ENCODE measurements around the gene S100A14.
A peak's percentile ranks its signal among the peaks of the same experiment; 100 is the strongest.
"Not testable (repeated sequence)": the region's sequence is repeated elsewhere in the genome, so short reads cannot be mapped to it uniquely, and the experiment has no call there.

Gene S100A14

DNA sequence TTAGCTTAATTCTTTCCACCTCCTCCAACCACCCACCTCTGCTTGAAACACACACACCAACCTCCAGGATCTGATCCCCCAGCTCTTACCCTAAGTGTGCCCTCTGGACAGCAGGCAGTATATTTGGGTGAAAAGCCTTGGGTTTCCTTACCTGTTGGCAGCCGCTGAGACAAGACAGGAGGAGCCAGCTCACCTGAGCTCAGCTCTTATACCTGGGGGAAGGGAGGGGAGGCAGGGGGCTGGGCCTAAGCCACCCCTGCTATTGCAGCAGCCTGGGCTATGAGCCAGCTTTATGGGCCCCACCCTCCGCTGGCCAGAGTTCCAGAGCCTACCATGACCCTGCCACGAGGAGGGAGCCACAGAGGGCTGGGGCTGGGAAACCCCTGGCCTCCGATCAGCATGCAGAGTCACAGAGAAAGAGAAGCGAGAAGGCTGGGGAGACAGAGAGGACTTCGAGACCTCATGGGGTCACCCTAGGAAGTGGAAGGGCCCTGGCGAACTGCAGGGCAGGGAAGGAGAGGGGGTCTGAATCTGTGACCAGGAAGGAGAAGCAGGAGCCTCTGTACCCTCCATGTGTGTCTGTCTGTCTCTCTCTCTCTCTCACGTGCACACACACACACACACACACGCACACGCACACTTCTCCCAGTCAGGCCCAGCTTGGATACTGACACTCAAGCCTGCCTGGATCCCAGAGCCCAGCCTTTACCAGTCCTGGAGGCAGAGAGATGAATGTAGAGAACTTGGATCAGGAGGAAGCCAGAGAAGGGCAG is at the start of gene S100A14:
TSS of gene S100A14 (minus strand) at position 182 of the 773 bp plus-strand sequence. CDS start 467 bp downstream, outside the sequence.
- DNase-seq (ENCODE audit: low read depth): no peak

GRCh38 chr1:153663211-153663610 is 47.1 kb upstream of the S100A14 start:
- DNase-seq (ENCODE audit: low read depth): no peak

DNA sequence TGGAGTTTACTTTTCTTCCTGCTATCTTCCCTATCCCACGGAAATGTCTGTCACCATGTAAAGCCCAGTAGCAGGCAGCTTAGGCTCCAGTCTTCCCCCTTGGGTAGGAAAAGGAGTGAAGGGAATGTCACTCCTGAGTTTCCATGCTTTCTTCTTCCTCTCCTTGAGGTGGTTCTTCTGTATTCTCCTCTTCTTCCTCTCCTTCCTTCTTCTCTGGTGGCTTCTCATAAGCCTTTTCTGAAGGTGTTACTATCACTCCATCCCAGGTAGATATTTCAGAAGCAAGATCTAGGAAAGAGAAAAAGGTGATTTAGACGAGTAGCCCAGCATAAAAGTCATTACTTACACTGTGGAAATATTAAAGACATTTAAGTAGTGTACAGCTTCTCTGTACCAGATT is 46.1 kb upstream of the S100A14 start:
- no peak for DNase-seq (ENCODE audit: low read depth)

GRCh38 chr1:153661111-153661708 is 45.1 kb upstream of the S100A14 start:
- DNase-seq (ENCODE audit: low read depth): no peak

GRCh38 chr1:153659656-153660055 is 43.5 kb upstream of the S100A14 start:
- DNase-seq (ENCODE audit: low read depth): no peak

- DNase-seq (ENCODE audit: low read depth): no peak
These were observed 43.0 kb upstream of the S100A14 start for GRCh38 chr1:153659175-153659534.

GRCh38 chr1:153658400-153659174 is 42.5 kb upstream of the S100A14 start, which contains the start of gene SNAPIN:
SNAPIN (plus strand) TSS chr1:153658703; CDS start chr1:153658744, 41 bp downstream.
- peak; percentile 61 for DNase-seq (ENCODE audit: low read depth)

DNA sequence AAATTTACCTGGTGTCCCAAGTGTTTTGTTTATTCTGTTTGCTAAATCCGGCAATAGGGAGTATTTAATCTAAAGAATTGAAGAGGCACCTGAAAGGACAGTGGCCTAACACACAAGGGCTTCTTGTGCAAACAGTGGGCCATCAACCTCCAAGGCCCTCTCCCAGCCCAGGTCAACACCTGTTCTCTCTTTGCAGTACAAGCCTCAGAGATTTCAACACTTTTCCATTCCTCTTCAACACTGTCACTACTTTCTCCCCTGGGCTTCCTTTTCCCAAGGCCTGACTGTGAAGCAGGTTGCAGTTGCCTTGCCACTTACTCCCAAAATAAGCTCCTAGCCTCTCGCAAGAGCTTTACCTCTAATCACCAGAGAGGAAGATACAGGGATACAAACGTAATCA is 39.2 kb upstream of the S100A14 start:
- no peak for DNase-seq (ENCODE audit: low read depth)

DNA sequence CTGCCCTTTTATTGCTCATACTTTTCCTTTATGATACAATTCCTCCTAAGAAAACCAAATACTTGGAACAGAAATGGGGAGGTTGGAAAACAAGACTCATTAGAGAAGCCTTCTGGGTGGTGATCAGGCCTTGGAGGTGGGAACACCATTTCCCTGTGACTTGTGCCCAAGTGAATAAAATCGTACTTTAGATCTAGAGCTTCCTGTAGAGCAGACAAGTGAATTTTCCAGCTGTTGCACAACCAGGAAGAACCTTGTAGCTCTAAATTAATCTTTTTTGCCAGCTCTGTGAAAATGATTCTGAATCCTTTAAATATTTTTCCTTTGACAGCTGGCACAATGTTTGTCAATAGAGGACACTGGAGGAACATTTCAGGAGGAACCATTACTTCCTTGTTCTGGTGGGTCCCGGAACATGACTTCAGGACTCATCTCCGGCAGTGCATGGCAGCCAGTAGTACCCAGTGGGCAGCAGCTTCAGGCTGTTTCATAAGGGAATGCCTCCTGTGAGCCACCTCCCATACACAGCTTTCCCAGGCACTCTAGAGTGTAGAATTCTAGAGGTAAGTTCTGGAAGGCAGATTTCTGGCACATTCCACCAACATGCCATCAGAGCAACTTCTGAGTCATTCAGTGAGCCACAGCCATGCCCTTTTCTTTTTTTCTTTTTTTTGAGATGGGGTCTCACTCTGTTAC is 36.8 kb upstream of the S100A14 start:
- DNase-seq (ENCODE audit: low read depth): no peak

DNA sequence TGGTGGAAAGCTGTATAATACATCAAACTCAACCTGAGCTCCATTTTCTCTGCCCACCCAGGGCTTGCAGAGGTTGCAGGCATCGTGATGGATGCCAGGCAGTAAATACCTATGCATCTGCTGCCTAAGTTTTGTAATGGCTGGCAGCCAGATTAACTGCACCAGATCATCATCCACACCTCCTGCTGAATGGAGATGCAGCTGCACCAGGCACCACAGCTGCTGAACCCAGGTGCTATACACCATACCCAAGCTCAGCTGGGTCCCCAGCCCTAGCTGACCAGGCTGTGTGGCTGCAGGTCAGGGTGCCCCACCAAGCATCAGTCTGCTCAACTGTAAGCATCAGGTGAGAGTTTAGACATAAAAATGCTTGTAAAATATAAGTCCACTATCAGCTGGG is 35.6 kb upstream of the S100A14 start:
- DNase-seq (ENCODE audit: low read depth): no peak

GRCh38 chr1:153649863-153650235 is 33.7 kb upstream of the S100A14 start:
- no peak for DNase-seq (ENCODE audit: low read depth)

GRCh38 chr1:153649137-153649862 is 33.2 kb upstream of the S100A14 start:
- DNase-seq (ENCODE audit: low read depth): no peak

GRCh38 chr1:153648000-153648643 is 32.0 kb upstream of the S100A14 start:
- no peak for DNase-seq (ENCODE audit: low read depth)

DNA sequence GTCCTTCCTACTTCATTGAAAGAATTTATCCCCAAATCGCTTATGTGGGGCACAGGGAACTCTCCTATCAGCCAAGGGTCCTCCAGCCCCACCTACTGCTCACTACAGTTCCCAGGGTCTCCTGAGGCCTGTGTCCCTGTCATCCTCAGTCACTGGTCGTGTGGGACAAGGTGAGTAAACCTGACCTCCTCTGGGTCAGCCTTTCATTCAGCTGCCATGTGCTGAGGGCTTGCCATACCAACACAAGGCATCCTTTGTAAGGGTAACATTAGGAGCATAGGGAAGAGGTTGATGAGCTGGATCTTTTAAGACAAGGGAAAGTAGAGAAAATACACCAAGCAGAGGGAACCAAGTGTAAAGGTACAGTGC is 31.2 kb upstream of the S100A14 start:
- DNase-seq (ENCODE audit: low read depth): no peak

DNA sequence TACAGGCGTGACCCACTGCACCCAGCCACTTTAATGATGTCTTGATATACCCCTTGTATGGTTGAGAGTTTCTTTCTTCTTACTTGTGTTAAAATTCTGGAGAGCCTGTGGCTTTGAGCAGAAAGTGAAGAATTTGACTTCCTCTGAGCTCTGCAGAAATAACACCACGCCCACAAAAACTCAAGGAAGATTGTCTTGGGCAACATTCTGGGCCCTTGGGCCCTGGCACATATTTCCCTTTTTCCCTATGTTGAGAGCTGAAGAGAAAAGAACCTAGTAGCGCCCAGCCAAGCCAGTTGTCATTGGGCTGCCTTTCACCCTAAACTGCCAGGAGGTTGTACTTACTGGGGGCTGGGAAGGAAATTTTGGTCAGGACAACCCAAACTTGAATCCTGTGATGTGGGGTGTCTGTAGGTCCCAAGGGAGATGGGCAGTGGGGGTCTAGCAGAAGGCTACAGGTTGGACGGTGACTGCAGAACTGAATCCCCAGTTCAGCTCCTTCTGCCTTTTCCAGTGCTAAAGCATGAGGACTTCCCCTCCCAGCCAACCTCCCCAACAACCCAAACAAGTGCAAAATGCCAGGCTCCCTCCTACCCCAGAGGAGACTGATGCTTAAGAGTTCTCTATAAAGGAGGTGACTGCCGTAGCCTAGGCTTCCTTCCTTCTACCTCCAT is 30.7 kb upstream of the S100A14 start:
- no peak for DNase-seq (ENCODE audit: low read depth)

DNA sequence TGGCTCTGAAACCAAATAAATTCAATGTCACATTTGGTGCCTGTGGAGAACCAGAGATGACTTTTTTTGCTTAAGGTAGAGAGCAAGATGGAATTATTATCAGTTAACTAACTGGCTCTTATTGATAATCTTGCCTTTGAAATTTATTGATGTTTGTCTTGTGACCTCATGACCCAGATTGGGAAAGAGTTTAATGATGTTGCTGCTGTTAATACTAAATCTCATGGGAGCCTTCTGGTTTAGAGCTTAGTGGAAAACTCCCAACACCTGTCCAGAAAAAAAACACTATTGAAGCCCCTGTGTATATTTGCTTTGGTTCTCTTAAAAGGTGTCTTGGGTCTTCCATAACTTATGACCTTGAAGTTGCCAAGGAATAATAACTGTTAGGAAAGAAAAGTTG is 27.7 kb upstream of the S100A14 start:
- no peak for DNase-seq (ENCODE audit: low read depth)

DNA sequence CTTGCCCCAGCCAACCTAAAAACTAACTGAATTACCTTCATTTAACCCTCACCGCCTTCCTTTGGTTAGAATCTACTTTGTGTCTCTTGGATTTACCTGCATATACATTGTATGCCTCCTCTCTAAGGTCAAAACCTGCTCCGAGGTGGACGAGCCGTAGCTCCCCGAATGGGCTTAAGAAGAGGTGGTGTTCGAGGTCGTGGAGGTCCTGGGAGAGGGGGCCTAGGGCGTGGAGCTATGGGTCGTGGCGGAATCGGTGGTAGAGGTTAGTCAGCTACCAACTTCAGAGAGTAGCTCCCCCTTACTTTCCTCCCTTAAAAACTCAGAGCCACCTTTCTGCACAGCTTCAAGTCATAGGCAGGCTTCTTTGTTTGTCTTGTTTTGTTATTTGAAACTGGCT is 27.0 kb upstream of the S100A14 start:
- no peak for DNase-seq (ENCODE audit: low read depth)

DNA sequence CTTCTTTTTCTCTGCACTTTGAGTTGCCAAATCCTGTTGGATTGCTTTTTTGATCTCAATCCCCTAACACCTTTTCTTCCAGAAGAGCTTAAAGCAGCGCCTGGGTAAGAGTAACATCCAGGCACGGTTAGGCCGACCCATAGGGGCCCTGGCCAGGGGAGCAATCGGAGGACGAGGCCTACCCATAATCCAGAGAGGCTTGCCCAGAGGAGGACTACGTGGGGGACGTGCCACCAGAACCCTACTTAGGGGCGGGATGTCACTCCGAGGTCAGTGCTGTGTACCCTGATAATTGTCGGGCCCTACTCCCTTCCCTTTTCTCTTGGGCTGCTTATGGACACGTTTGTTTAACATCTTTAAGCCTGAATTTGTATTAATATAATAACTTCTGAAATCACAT is 26.0 kb upstream of the S100A14 start:
- no peak for DNase-seq (ENCODE audit: low read depth)

DNA sequence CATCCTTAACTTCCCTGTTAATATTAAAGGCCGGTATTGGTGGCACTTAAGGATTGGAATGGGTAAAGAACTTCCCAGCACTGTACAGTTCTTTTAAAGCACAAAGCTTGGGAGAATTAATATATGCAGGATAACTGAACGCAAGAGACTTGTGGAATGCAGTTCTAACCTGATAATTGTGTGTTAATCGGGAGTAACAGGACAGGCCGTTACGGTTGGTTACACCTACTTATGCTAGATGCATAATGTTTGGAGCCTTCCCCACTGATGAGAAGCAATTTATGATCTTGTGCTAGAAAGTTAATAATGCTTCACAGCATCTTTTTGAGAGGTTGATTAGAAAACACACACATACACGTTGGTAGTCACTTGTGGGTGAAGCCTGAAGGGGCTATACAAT is 24.7 kb upstream of the S100A14 start:
- DNase-seq (ENCODE audit: low read depth): no peak

GRCh38 chr1:153640213-153640612 is 24.1 kb upstream of the S100A14 start:
- not testable (repeated sequence) for DNase-seq (ENCODE audit: low read depth)

- DNase-seq (ENCODE audit: low read depth): no peak
These were observed 23.2 kb upstream of the S100A14 start for GRCh38 chr1:153639280-153639679.
